ENCODE measurements around the gene MOCS1. TPM values are rescaled to one million over a fixed set of nuclear protein-coding genes. Genes with fewer than 3 reads are reported as not detected.

The MOCS1 gene
- polyA plus RNA-seq, 3 donors, result 0.05 to 0.26 (median 0.12) TPM

GRCh38 chr6:39902136-39902535 is 32.1 kb downstream of the MOCS1 start:
- no peaks in the 10 kb centered on the region for H3K9me3 ChIP-seq (replicated peaks in 1 of 2; ENCODE audit: control insufficient read depth in 1 of 2, insufficient read depth in 1 of 2, low read length in 2 of 2)
- no peak overlapping the region for H3K9ac ChIP-seq (ENCODE audit: insufficient read depth, low read length, poor library complexity, severe bottlenecking)
- no peaks in the 10 kb centered on the region for H3K36me3 Mint-ChIP-seq
- intact Hi-C loops (cut with micrococcal nuclease), result no loop called here
- H3K36me3 ChIP-seq (replicated peaks in 1 of 2; ENCODE audit: control insufficient read depth in 1 of 2, insufficient read depth in 2 of 2, low read length in 2 of 2), result no peaks in the 10 kb centered on the region
- H3K79me2 ChIP-seq (ENCODE audit: insufficient read depth, low read length), result no peaks in the 10 kb centered on the region
- H3K9me3 Mint-ChIP-seq, result peaks cover 0 to 3% (median 0%) of the 10 kb centered on the region in 7 donors
- H2AFZ ChIP-seq (ENCODE audit: insufficient read depth, low read depth, low read length, poor library complexity, severe bottlenecking), result no peak overlapping the region
- no peak overlapping the region for H3K4me3 ChIP-seq (replicated peaks in 1 of 3; ENCODE audit: low read depth in 2 of 3, low read length in 3 of 3)
- no peaks in the 10 kb centered on the region for H3K27me3 ChIP-seq (ENCODE audit: control insufficient read depth in 2 of 2, insufficient read depth in 2 of 2, low read length in 2 of 2)
- no peak overlapping the region for H3K27ac Mint-ChIP-seq
- no peaks in the 10 kb centered on the region for H4K20me1 ChIP-seq (ENCODE audit: insufficient read depth, low read length)
- DNase-seq, result no peak
- peaks cover 4 to 9% (median 7%) of the 10 kb centered on the region in 3 donors for H3K27me3 Mint-ChIP-seq (ENCODE audit: low read depth in 3 of 3)
- no peak overlapping the region for H3K27ac ChIP-seq (ENCODE audit: low read depth in 1 of 2, low read length in 2 of 2)
- H3K4me2 ChIP-seq (replicated peaks; ENCODE audit: extremely low read depth, low read length, poor library complexity, severe bottlenecking), result no peak overlapping the region
- no peak overlapping the region for H3K4me3 Mint-ChIP-seq
- no peaks in the 10 kb centered on the region for H3K4me1 ChIP-seq (ENCODE audit: control insufficient read depth in 1 of 2, insufficient read depth in 2 of 2, low read length in 2 of 2)
- no peaks in the 10 kb centered on the region for H3K4me1 Mint-ChIP-seq
- TF ChIP-seq, protein P1, sequence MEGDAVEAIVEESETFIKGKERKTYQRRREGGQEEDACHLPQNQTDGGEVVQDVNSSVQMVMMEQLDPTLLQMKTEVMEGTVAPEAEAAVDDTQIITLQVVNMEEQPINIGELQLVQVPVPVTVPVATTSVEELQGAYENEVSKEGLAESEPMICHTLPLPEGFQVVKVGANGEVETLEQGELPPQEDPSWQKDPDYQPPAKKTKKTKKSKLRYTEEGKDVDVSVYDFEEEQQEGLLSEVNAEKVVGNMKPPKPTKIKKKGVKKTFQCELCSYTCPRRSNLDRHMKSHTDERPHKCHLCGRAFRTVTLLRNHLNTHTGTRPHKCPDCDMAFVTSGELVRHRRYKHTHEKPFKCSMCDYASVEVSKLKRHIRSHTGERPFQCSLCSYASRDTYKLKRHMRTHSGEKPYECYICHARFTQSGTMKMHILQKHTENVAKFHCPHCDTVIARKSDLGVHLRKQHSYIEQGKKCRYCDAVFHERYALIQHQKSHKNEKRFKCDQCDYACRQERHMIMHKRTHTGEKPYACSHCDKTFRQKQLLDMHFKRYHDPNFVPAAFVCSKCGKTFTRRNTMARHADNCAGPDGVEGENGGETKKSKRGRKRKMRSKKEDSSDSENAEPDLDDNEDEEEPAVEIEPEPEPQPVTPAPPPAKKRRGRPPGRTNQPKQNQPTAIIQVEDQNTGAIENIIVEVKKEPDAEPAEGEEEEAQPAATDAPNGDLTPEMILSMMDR (IDR thresholded peaks at IDR 0.05), result no peak
- WGBS (ENCODE audit: insufficient coverage), result 83% methylated on average over 1 of the region's 2 CpGs

- DNase-seq, result no peak
- Mint-ChIP-seq H3K36me3 (no peaks in the 10 kb centered on the region), H3K27me3 (ENCODE audit: low read depth in 3 of 3) (peaks cover 4 to 11% (median 8%) of the 10 kb centered on the region in 3 donors), H3K9me3 (peaks cover 0 to 3% (median 0%) of the 10 kb centered on the region in 7 donors), H3K27ac (no peak overlapping the region), H3K4me1 (no peaks in the 10 kb centered on the region), H3K4me3 (no peak overlapping the region)
- Histone ChIP-seq H3K4me1 (ENCODE audit: control insufficient read depth in 1 of 2, insufficient read depth in 2 of 2, low read length in 2 of 2) (no peaks in the 10 kb centered on the region), H3K9ac (ENCODE audit: insufficient read depth, low read length, poor library complexity, severe bottlenecking) (no peak overlapping the region), H3K4me2 (replicated peaks; ENCODE audit: extremely low read depth, low read length, poor library complexity, severe bottlenecking) (no peak overlapping the region), H2AFZ (ENCODE audit: insufficient read depth, low read depth, low read length, poor library complexity, severe bottlenecking) (no peak overlapping the region), H3K27ac (ENCODE audit: low read depth in 1 of 2, low read length in 2 of 2) (no peak overlapping the region), H3K36me3 (replicated peaks in 1 of 2; ENCODE audit: control insufficient read depth in 1 of 2, insufficient read depth in 2 of 2, low read length in 2 of 2) (no peaks in the 10 kb centered on the region), H3K9me3 (replicated peaks in 1 of 2; ENCODE audit: control insufficient read depth in 1 of 2, insufficient read depth in 1 of 2, low read length in 2 of 2) (no peaks in the 10 kb centered on the region), H3K4me3 (replicated peaks in 1 of 3; ENCODE audit: low read depth in 2 of 3, low read length in 3 of 3) (no peak overlapping the region), H3K79me2 (ENCODE audit: insufficient read depth, low read length) (no peaks in the 10 kb centered on the region), H3K27me3 (ENCODE audit: control insufficient read depth in 2 of 2, insufficient read depth in 2 of 2, low read length in 2 of 2) (no peaks in the 10 kb centered on the region), H4K20me1 (ENCODE audit: insufficient read depth, low read length) (no peaks in the 10 kb centered on the region)
- TF ChIP-seq, protein P1 (IDR thresholded peaks at IDR 0.05), result no peak
- 92% methylated on average over 16 of the region's 19 CpGs for WGBS (ENCODE audit: insufficient coverage)
- intact Hi-C loops (cut with micrococcal nuclease), result no loop called here
Observed at GRCh38 chr6:39901670-39902069, 32.6 kb downstream of the MOCS1 start.
